K562 (cell line): Measurements from ENCODE around the gene PLCB1. TPM values are rescaled to one million over a fixed set of nuclear protein-coding genes. Genes with fewer than 3 reads are reported as not detected.

ENCODE experiments used
- ATAC-seq: fragments of 200-7000 bp; cut with Tn5 transposase; 3 replicates; pipeline ENCODE4 v1.9.1; 2020; ENCODE audit warnings: moderate library complexity
- BruUV-seq: library from RNA; stranded (reverse); fragments of 400-500 nt; replicated peaks from 2 replicates; lab custom pipeline; 2021; lab: Mats Ljungman, UMichigan
- CTCF ChIA-PET: fragments of 300-600 bp; formaldehyde crosslinking; extraction: SDS; loops from one replicate; lab custom pipeline; 2021; ENCODE audit warnings: low intra/inter-chr PET ratio; lab: Yijun Ruan, JAX
- POLR2A ChIA-PET: fragments of 300-600, 350-650 bp; sonication (Branson Sonifier 250); formaldehyde crosslinking; extraction: SDS; loops from one replicate; lab custom pipeline; 2021; ENCODE audit warnings: antibody characterized with exemption, inconsistent platforms; lab: Yijun Ruan, JAX
- DNase-seq, 4 experiments: peaks; one replicate each; pipeline versions ENCODE4 v3.0.0 to v3.0.0-alpha.2; 2011 to 2018; ENCODE audit warnings: low spot score in 3 of 4, mixed read lengths in 3 of 4; ENCODE audit errors: extremely low read depth in 1 of 4
- FAIRE-seq: peaks from 2 replicates; lab custom pipeline; 2011; peaks lifted over from hg19 to GRCh38; lab: Jason Lieb, UNC
- H2AFZ ChIP-seq: 2 replicates; pipeline ENCODE4 v1.6.0; 2011; ENCODE audit warnings: low read depth, low read length, control low read depth, inconsistent platforms
- H3K27ac ChIP-seq: fragments of 200-600 bp; 3 replicates; pipeline ENCODE4 v1.8.0; 2011; ENCODE audit warnings: low read depth, mild to moderate bottlenecking, control low read depth, inconsistent platforms, low read length, moderate library complexity, mixed read lengths; ENCODE audit errors: extremely low read depth
- H3K27me3 ChIP-seq, 2 experiments: fragments of 300-600 bp in 1 of 2; 2 replicates in 1 of 2; 3 replicates in 1 of 2; pipeline versions ENCODE4 v1.6.0 to v1.8.0; 2011; ENCODE audit warnings: inconsistent platforms in 2 of 2, low read length in 2 of 2, mild to moderate bottlenecking in 1 of 2, mixed read lengths in 1 of 2, moderate library complexity in 1 of 2; ENCODE audit not compliant: control insufficient read depth in 2 of 2, insufficient read depth in 2 of 2
- H3K36me3 ChIP-seq: fragments of 300-600 bp; 3 replicates; pipeline ENCODE4 v1.8.0; 2011; ENCODE audit warnings: mild to moderate bottlenecking, low read length, inconsistent platforms; ENCODE audit not compliant: control insufficient read depth, insufficient read depth
- H3K4me1 ChIP-seq, 2 experiments: fragments of 200-600 bp in 1 of 2; replicated peaks in 1 of 2; 2 replicates in 1 of 2; 3 replicates in 1 of 2; pipeline versions ENCODE4 v1.5.1 to v1.8.0; 2011; ENCODE audit warnings: inconsistent platforms in 2 of 2, low read length in 2 of 2, mild to moderate bottlenecking in 1 of 2, mixed read lengths in 1 of 2, moderate library complexity in 1 of 2; ENCODE audit not compliant: control insufficient read depth in 2 of 2, insufficient read depth in 2 of 2
- H3K4me2 ChIP-seq: 2 replicates; pipeline ENCODE4 v1.6.1; 2011; ENCODE audit warnings: low read length, control low read depth, inconsistent platforms, mixed read lengths; ENCODE audit not compliant: insufficient read depth
- H3K4me3 ChIP-seq: fragments of 200-600 bp; sonication (generic), shearing (Covaris generic); 2 replicates; pipeline ENCODE4 v1.5.1; 2016; ENCODE audit warnings: control low read depth, inconsistent platforms
- H3K79me2 ChIP-seq: fragments of 200-600 bp; 3 replicates; pipeline ENCODE4 v1.8.0; 2011; ENCODE audit warnings: low read length, inconsistent platforms; ENCODE audit not compliant: control insufficient read depth, insufficient read depth
- H3K9ac ChIP-seq, 2 experiments: 2 replicates each; pipeline versions ENCODE4 v1.6.0 to v1.6.1; 2011; ENCODE audit warnings: low read depth in 2 of 2, low read length in 2 of 2, control low read depth in 1 of 2, inconsistent platforms in 1 of 2, mild to moderate bottlenecking in 1 of 2, mixed read lengths in 1 of 2; ENCODE audit not compliant: insufficient read depth in 1 of 2
- H3K9me1 ChIP-seq: one replicate; pipeline ENCODE4 v1.6.0; 2011; ENCODE audit warnings: inconsistent platforms, mild to moderate bottlenecking, low read length, moderate library complexity; ENCODE audit not compliant: control insufficient read depth, insufficient read depth
- H3K9me3 ChIP-seq: replicated peaks from 2 replicates; pipeline ENCODE4 v1.5.1; 2011; ENCODE audit warnings: low read depth, low read length, inconsistent platforms; ENCODE audit not compliant: control insufficient read depth, insufficient read depth
- H4K20me1 ChIP-seq: replicated peaks from 2 replicates; pipeline ENCODE4 v1.6.1; 2011; ENCODE audit warnings: low read length, inconsistent platforms, mixed read lengths; ENCODE audit not compliant: control insufficient read depth, insufficient read depth
- ARID1B ChIP-seq: fragments of 450-650 bp; IDR thresholded peaks from 2 replicates; pipeline ENCODE4 v1.6.1; 2016; ENCODE audit warnings: antibody characterized with exemption, mild to moderate bottlenecking, inconsistent platforms
- ARID2 ChIP-seq: fragments of 450-650 bp; IDR thresholded peaks from 2 replicates; pipeline ENCODE4 v1.6.1; 2017; ENCODE audit warnings: antibody characterized with exemption, mild to moderate bottlenecking
- ARID3A ChIP-seq: IDR thresholded peaks from 2 replicates; pipeline ENCODE4 v1.6.1; 2012; ENCODE audit warnings: low read depth, low read length, improper control_type of control experiment, borderline replicate concordance
- ATF3 ChIP-seq, 2 experiments: fragments of 450-650 bp in 1 of 2; sonication (generic) in 1 of 2; formaldehyde crosslinking in 1 of 2; IDR thresholded peaks in 1 of 2; conservative IDR thresholded peaks in 1 of 2; 2 replicates each; pipeline versions ENCODE4 v1.6.1 to v1.8.1; 2016 to 2023; ENCODE audit warnings: mild to moderate bottlenecking in 2 of 2, moderate library complexity in 2 of 2, inconsistent platforms in 1 of 2, missing genetic modification reagents in 1 of 2
- CBX1 ChIP-seq: sonication (generic); IDR thresholded peaks from 2 replicates; pipeline ENCODE4 v1.6.1; 2016; ENCODE audit warnings: antibody characterized with exemption, low read depth, mild to moderate bottlenecking
- CHD1 ChIP-seq: fragments of 200-600 bp; sonication (generic); IDR thresholded peaks from one replicate; pipeline ENCODE4 v1.6.1; 2012; ENCODE audit warnings: mild to moderate bottlenecking, moderate library complexity, low read length, inconsistent platforms
- CREB1 ChIP-seq, 2 experiments: sonication (generic) in 1 of 2; formaldehyde crosslinking in 1 of 2; IDR thresholded peaks; 2 replicates each; pipeline versions ENCODE4 v1.6.1 to v1.8.0; 2012 to 2022; ENCODE audit warnings: inconsistent platforms in 1 of 2, mild to moderate bottlenecking in 1 of 2, missing genetic modification reagents in 1 of 2, moderate library complexity in 1 of 2
- DDX20 ChIP-seq: fragments of 450-650 bp; IDR thresholded peaks from 2 replicates; pipeline ENCODE4 v1.6.1; 2016; ENCODE audit warnings: missing genetic modification characterization, low read depth, mild to moderate bottlenecking, missing compliant biosample characterization, moderate library complexity
- DIDO1 ChIP-seq: fragments of 450-650 bp; IDR thresholded peaks from 2 replicates; pipeline ENCODE4 v1.6.1; 2016; ENCODE audit warnings: low read depth, missing biosample characterization, missing genetic modification characterization
- DMBX1 ChIP-seq: fragments of 250-450 bp; sonication (Bioruptor Pico); IDR thresholded peaks from 2 replicates; pipeline ENCODE4 v1.8.0; 2022; ENCODE audit warnings: inconsistent platforms, mild to moderate bottlenecking, moderate library complexity, borderline replicate concordance
- EZH2 ChIP-seq: IDR thresholded peaks from 2 replicates; pipeline ENCODE4 v1.6.1; 2012; ENCODE audit warnings: low read depth, mild to moderate bottlenecking, inconsistent platforms, low read length, borderline replicate concordance
- FOXA1 ChIP-seq: fragments of 450-650 bp; IDR thresholded peaks from 2 replicates; pipeline ENCODE4 v1.6.1; 2016; ENCODE audit warnings: mild to moderate bottlenecking, borderline replicate concordance
- FOXP1 ChIP-seq: sonication (generic); formaldehyde crosslinking; IDR thresholded peaks from 2 replicates; pipeline ENCODE4 v1.8.0; 2022; ENCODE audit warnings: mild to moderate bottlenecking, missing genetic modification reagents
- MTF1 ChIP-seq: fragments of 250-450 bp; sonication (Bioruptor Pico); IDR thresholded peaks from 2 replicates; pipeline ENCODE4 v1.9.0; 2021; ENCODE audit warnings: moderate library complexity, mild to moderate bottlenecking, inconsistent platforms, borderline replicate concordance
- RUNX1 ChIP-seq: sonication (generic); IDR thresholded peaks from 2 replicates; pipeline ENCODE4 v1.6.1; 2016; ENCODE audit warnings: antibody characterized with exemption, low read depth
- ZNF311 ChIP-seq: fragments of 250-450 bp; sonication (Bioruptor Pico); IDR thresholded peaks from 2 replicates; pipeline ENCODE4 v1.4.0; 2020; ENCODE audit warnings: mild to moderate bottlenecking, moderate library complexity
- ZNF445 ChIP-seq: fragments of 250-450 bp; sonication (Bioruptor Pico); IDR thresholded peaks from 2 replicates; pipeline ENCODE4 v1.4.0; 2020; ENCODE audit warnings: low read depth, mild to moderate bottlenecking, moderate library complexity
- WGBS: fragments of 100-300 bp; shearing (Covaris generic); methylation state at CpG from one replicate; pipeline ENCODE4 v1.1.6; 2016; ENCODE audit warnings: low coverage, mixed read lengths; ENCODE audit not compliant: insufficient coverage; ENCODE audit errors: missing lambda C conversion rate; 5-methylcytosine and 5-hydroxymethylcytosine counted together
- in situ Hi-C: fragments of 300-500 bp; cut with MboI; formaldehyde crosslinking; loops from 4 replicates; pipeline ENCODE4 v1.15.0; 2018; ENCODE audit warnings: inconsistent platforms, mixed read lengths
- intact Hi-C: fragments of 100-400 bp; cut with micrococcal nuclease; formaldehyde crosslinking; loops from 2 replicates; pipeline ENCODE4 v1.14.2; 2022
- polyA plus RNA-seq, 8 experiments: library from polyadenylated mRNA; depleted of rRNA in 4 of 8; stranded (reverse) in 5 of 8; unstranded in 3 of 8; fragments of >200 nt; fragmentation: Nextera tagmentation in 2 of 8; fragmentation: Illumina TruSeq in 1 of 8; extraction: Ambion mirVana in 2 of 8; extraction: Trizol in 1 of 8; gene quantifications; 2 replicates each; pipeline versions ENCODE4 v1.2.1 to v1.2.3, GENCODE V29; 2011 to 2014; ENCODE audit warnings: inconsistent platforms in 1 of 8, missing spikeins in 1 of 8
- total RNA-seq, 7 experiments: library from RNA; depleted of rRNA in 6 of 7; stranded (reverse); fragments of >200 nt in 6 of 7; fragmentation: Illumina TruSeq in 2 of 7; extraction: Trizol in 2 of 7; gene quantifications; 2 replicates each; pipeline versions ENCODE4 v1.2.1 to v1.2.3, GENCODE V29; 2011 to 2021; ENCODE audit warnings: low replicate concordance in 1 of 7
- TF ChIP-seq, protein P1 (sequence below), 2 experiments: IDR thresholded peaks; 2 replicates each; pipeline ENCODE4 v1.6.1; 2011; ENCODE audit warnings: borderline replicate concordance in 1 of 2, control low read depth in 1 of 2, low read depth in 1 of 2, low read length in 1 of 2, mild to moderate bottlenecking in 1 of 2, mixed read lengths in 1 of 2, moderate library complexity in 1 of 2; ENCODE audit not compliant: insufficient read depth in 1 of 2, insufficient read length in 1 of 2, poor library complexity in 1 of 2, severe bottlenecking in 1 of 2; ENCODE audit errors: extremely low read depth in 1 of 2

The PLCB1 gene
- total and polyA plus RNA-seq, 9 of the 15 experiments (the other 6 are each of a cell fraction or from before 2014, with no cell fraction given), result 0.34 to 3.1 (median 1.3) TPM

- Histone ChIP-seq H3K4me1 (no peaks in the 10 kb centered on the region), H3K9me3 (no peaks in the 10 kb centered on the region), H2AFZ (no peak overlapping the region), H4K20me1 (no peaks in the 10 kb centered on the region), H3K9ac (no peak overlapping the region), H3K4me3 (no peak overlapping the region), H3K4me2 (no peak overlapping the region), H3K79me2 (no peaks in the 10 kb centered on the region), H3K9me1 (no peaks in the 10 kb centered on the region), H3K27ac (no peak overlapping the region), H3K27me3 (no peaks in the 10 kb centered on the region), H3K36me3 (no peaks in the 10 kb centered on the region)
- no TSS peak for BruUV-seq
- FAIRE-seq (no peak), DNase-seq (no peak), ATAC-seq (no peak)
- POLR2A ChIA-PET, result no interaction called here
- intact Hi-C loops (no loop called here), in situ Hi-C loops (no loop called here)
- CTCF ChIA-PET, result no interaction called here
- 0% methylated on average over 1 of the region's 1 CpG for WGBS
- TF ChIP-seq ARID2, result no peak
- TF ChIP-seq ARID1B, result no peak
- no peak for TF ChIP-seq CREB1 (IDR thresholded peaks at IDR 0.05)
- no peak for TF ChIP-seq CREB1 (CRISPR knock-in tag; IDR thresholded peaks at IDR 0.05)
- TF ChIP-seq DIDO1 (tag), result no peak
- no peak for TF ChIP-seq DDX20 (tag)
- no peak for TF ChIP-seq RUNX1
- TF ChIP-seq, protein P1, sequence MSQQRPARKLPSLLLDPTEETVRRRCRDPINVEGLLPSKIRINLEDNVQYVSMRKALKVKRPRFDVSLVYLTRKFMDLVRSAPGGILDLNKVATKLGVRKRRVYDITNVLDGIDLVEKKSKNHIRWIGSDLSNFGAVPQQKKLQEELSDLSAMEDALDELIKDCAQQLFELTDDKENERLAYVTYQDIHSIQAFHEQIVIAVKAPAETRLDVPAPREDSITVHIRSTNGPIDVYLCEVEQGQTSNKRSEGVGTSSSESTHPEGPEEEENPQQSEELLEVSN (IDR thresholded peaks at IDR 0.05; ENCODE audit: borderline replicate concordance in 1 of 2, extremely low read depth in 1 of 2, insufficient read depth in 1 of 2, insufficient read length in 1 of 2, low read depth in 1 of 2, low read length in 1 of 2, poor library complexity in 1 of 2, severe bottlenecking in 1 of 2), result no peak
- TF ChIP-seq CHD1, result no peak
- TF ChIP-seq MTF1, result no peak
- TF ChIP-seq FOXP1 (CRISPR knock-in tag), result no peak
- no peak for TF ChIP-seq ZNF445 (CRISPR knock-in tag)
- no peak for TF ChIP-seq ARID3A
- no peak for TF ChIP-seq ATF3 (IDR thresholded peaks at IDR 0.05)
- TF ChIP-seq ATF3 (CRISPR knock-in tag; conservative IDR thresholded peaks at IDR 0.05), result no peak
- TF ChIP-seq CBX1, result no peak
- no peak for TF ChIP-seq EZH2
- no peak for TF ChIP-seq DMBX1 (CRISPR knock-in tag)
- no peak for TF ChIP-seq ZNF311 (CRISPR knock-in tag)
- TF ChIP-seq FOXA1, result no peak
- TF ChIP-seq, all 486 proteins: peak for 0
These were observed 514.6 kb downstream of the PLCB1 start for GRCh38 chr20:8646716-8647115.
